ENCODE measurements around the gene METTL9.
"Not testable (repeated sequence)": the region's sequence is repeated elsewhere in the genome, so short reads cannot be mapped to it uniquely, and the experiment has no call there.

METTL9 gene

GRCh38 chr16:21653571-21653970, 54.2 kb downstream of the METTL9 start:
- Mint-ChIP-seq H3K4me3 (no peak overlapping the region), H3K27ac (peak overlapping the region; percentile 51 to 79), H3K36me3 (ENCODE audit: insufficient read depth) (peaks cover 23% of the 10 kb centered on the region), H3K4me1 (ENCODE audit: low read depth in 2 of 2) (peaks cover 10 to 27% of the 10 kb centered on the region in 2 donors), H3K27me3 (no peaks in the 10 kb centered on the region), H3K9me3 (no peaks in the 10 kb centered on the region)
- ATAC-seq (replicated peaks) = no peak
- DNase-seq = no peak

- ATAC-seq (replicated peaks) = no peak
- H3K27ac Mint-ChIP-seq = peak overlapping the region; percentile 60 to 65
- no peaks in the 10 kb centered on the region for H3K27me3 Mint-ChIP-seq
- no peak overlapping the region for H3K4me3 Mint-ChIP-seq
- H3K36me3 Mint-ChIP-seq (ENCODE audit: insufficient read depth) = peaks cover 23% of the 10 kb centered on the region
- DNase-seq = no peak
- peaks cover 4 to 22% of the 10 kb centered on the region in 2 donors for H3K4me1 Mint-ChIP-seq (ENCODE audit: low read depth in 2 of 2)
- no peaks in the 10 kb centered on the region for H3K9me3 Mint-ChIP-seq
These were observed 55.1 kb downstream of the METTL9 start for GRCh38 chr16:21654466-21654865.

GRCh38 chr16:21654881-21655280, 55.5 kb downstream of the METTL9 start:
- H3K36me3 Mint-ChIP-seq (ENCODE audit: insufficient read depth) = peaks cover 23% of the 10 kb centered on the region
- H3K27ac Mint-ChIP-seq = peak overlapping the region in 1 of 2 donors; percentile 60
- no peak for ATAC-seq (replicated peaks)
- no peaks in the 10 kb centered on the region for H3K9me3 Mint-ChIP-seq
- no peak for DNase-seq
- H3K4me1 Mint-ChIP-seq (ENCODE audit: low read depth in 2 of 2) = peaks cover 4 to 22% of the 10 kb centered on the region in 2 donors
- H3K27me3 Mint-ChIP-seq = no peaks in the 10 kb centered on the region
- H3K4me3 Mint-ChIP-seq = no peak overlapping the region

- Mint-ChIP-seq H3K4me1 (ENCODE audit: low read depth in 2 of 2) (peaks cover 6 to 32% of the 10 kb centered on the region in 2 donors), H3K9me3 (no peaks in the 10 kb centered on the region), H3K36me3 (ENCODE audit: insufficient read depth) (peaks cover 33% of the 10 kb centered on the region), H3K27ac (peak overlapping the region in 1 of 2 donors; percentile 61), H3K4me3 (peak overlapping the region in 1 of 2 donors; percentile 32), H3K27me3 (no peaks in the 10 kb centered on the region)
- ATAC-seq (replicated peaks) (peak; percentile 53), DNase-seq (peak; percentile 40 to 47 (median 46))
These were observed 57.7 kb downstream of the METTL9 start for GRCh38 chr16:21656795-21657768.

GRCh38 chr16:21659124-21659523, 59.7 kb downstream of the METTL9 start:
- peaks cover 29% of the 10 kb centered on the region for H3K36me3 Mint-ChIP-seq (ENCODE audit: insufficient read depth)
- H3K9me3 Mint-ChIP-seq = no peaks in the 10 kb centered on the region
- peaks cover 9 to 32% of the 10 kb centered on the region in 2 donors for H3K4me1 Mint-ChIP-seq (ENCODE audit: low read depth in 2 of 2)
- H3K4me3 Mint-ChIP-seq = no peak overlapping the region
- ATAC-seq (replicated peaks) (no peak), DNase-seq (no peak)
- no peaks in the 10 kb centered on the region for H3K27me3 Mint-ChIP-seq
- no peak overlapping the region for H3K27ac Mint-ChIP-seq

- H3K4me3 Mint-ChIP-seq = peak within 1 kb of the TSS; percentile 69 to 71
These were observed 64.7 kb downstream of the METTL9 start, which contains the start of gene OTOA for GRCh38 chr16:21663889-21664647. Gene OTOA (plus strand): TSS chr16:21663968. CDS start chr16:21678515, 14,547 bp downstream.

GRCh38 chr16:21664801-21665492, 65.6 kb downstream of the METTL9 start:
- no peaks in the 10 kb centered on the region for H3K9me3 Mint-ChIP-seq
- DNase-seq = no peak
- no peak for ATAC-seq (replicated peaks)
- H3K27ac Mint-ChIP-seq = no peak overlapping the region
- peaks cover 5 to 10% of the 10 kb centered on the region in 2 donors for H3K4me1 Mint-ChIP-seq (ENCODE audit: low read depth in 2 of 2)
- H3K27me3 Mint-ChIP-seq = peaks cover 0 to 24% of the 10 kb centered on the region in 2 donors
- H3K4me3 Mint-ChIP-seq = no peak overlapping the region
- peaks cover 12% of the 10 kb centered on the region for H3K36me3 Mint-ChIP-seq (ENCODE audit: insufficient read depth)

More at GRCh38 chr16:21663889-21664647, 64.7 kb downstream of the METTL9 start, which contains the start of gene OTOA:
- H3K36me3 Mint-ChIP-seq (ENCODE audit: insufficient read depth) = peaks cover 12% of the 10 kb centered on the region
- H3K27ac Mint-ChIP-seq = no peak within 1 kb of the TSS
- peaks cover 0 to 22% of the 10 kb centered on the region in 2 donors for H3K27me3 Mint-ChIP-seq
- peak in 1 of 3 experiments; percentile 10 for DNase-seq
- ATAC-seq (replicated peaks) = peak; percentile 82
- H3K9me3 Mint-ChIP-seq = no peaks in the 10 kb centered on the region
- H3K4me1 Mint-ChIP-seq (ENCODE audit: low read depth in 2 of 2) = peaks cover 5 to 10% of the 10 kb centered on the region in 2 donors

- H3K9me3 Mint-ChIP-seq = no peaks in the 10 kb centered on the region
- H3K27ac Mint-ChIP-seq = no peak overlapping the region
- peaks cover 8 to 34% of the 10 kb centered on the region in 2 donors for H3K27me3 Mint-ChIP-seq
- peaks cover 0 to 3% of the 10 kb centered on the region in 2 donors for H3K4me1 Mint-ChIP-seq (ENCODE audit: low read depth in 2 of 2)
- no peak overlapping the region for H3K4me3 Mint-ChIP-seq
- DNase-seq (no peak), ATAC-seq (replicated peaks) (no peak)
- H3K36me3 Mint-ChIP-seq (ENCODE audit: insufficient read depth) = peaks cover 2% of the 10 kb centered on the region
These were observed 67.4 kb downstream of the METTL9 start for GRCh38 chr16:21666772-21667171.

- H3K27ac Mint-ChIP-seq = no peak overlapping the region
These were observed 68.2 kb downstream of the METTL9 start for GRCh38 chr16:21667575-21667974.

GRCh38 chr16:21673469-21673868, 74.1 kb downstream of the METTL9 start:
- H3K36me3 Mint-ChIP-seq (ENCODE audit: insufficient read depth) = no peaks in the 10 kb centered on the region
- H3K27ac Mint-ChIP-seq = no peak overlapping the region
- DNase-seq = no peak
- H3K27me3 Mint-ChIP-seq = peaks cover 8 to 16% of the 10 kb centered on the region in 2 donors
- no peaks in the 10 kb centered on the region for H3K4me1 Mint-ChIP-seq (ENCODE audit: low read depth in 2 of 2)
- ATAC-seq (replicated peaks) = no peak
- H3K9me3 Mint-ChIP-seq = no peaks in the 10 kb centered on the region
- no peak overlapping the region for H3K4me3 Mint-ChIP-seq

More at GRCh38 chr16:21667575-21667974, 68.2 kb downstream of the METTL9 start:
- H3K36me3 Mint-ChIP-seq (ENCODE audit: insufficient read depth) = peaks cover 2% of the 10 kb centered on the region
- peaks cover 0 to 2% of the 10 kb centered on the region in 2 donors for H3K4me1 Mint-ChIP-seq (ENCODE audit: low read depth in 2 of 2)
- DNase-seq (no peak), ATAC-seq (replicated peaks) (no peak)
- H3K4me3 Mint-ChIP-seq = no peak overlapping the region
- H3K9me3 Mint-ChIP-seq = no peaks in the 10 kb centered on the region
- peaks cover 8 to 34% of the 10 kb centered on the region in 2 donors for H3K27me3 Mint-ChIP-seq

- peaks cover 8 to 19% of the 10 kb centered on the region in 2 donors for H3K27me3 Mint-ChIP-seq
- not testable (repeated sequence) for H3K9me3 Mint-ChIP-seq; DNase-seq; H3K4me1 Mint-ChIP-seq (ENCODE audit: low read depth in 2 of 2); H3K36me3 Mint-ChIP-seq (ENCODE audit: insufficient read depth); ATAC-seq (replicated peaks); H3K27ac Mint-ChIP-seq; H3K4me3 Mint-ChIP-seq
These were observed 75.1 kb downstream of the METTL9 start for GRCh38 chr16:21674456-21674855.

- not testable (repeated sequence) for ATAC-seq (replicated peaks); H3K4me1 Mint-ChIP-seq (ENCODE audit: low read depth in 2 of 2); H3K36me3 Mint-ChIP-seq (ENCODE audit: insufficient read depth); H3K27ac Mint-ChIP-seq; H3K9me3 Mint-ChIP-seq; H3K4me3 Mint-ChIP-seq; DNase-seq
- H3K27me3 Mint-ChIP-seq = peaks cover 0 to 26% of the 10 kb centered on the region in 2 donors
These were observed 81.3 kb downstream of the METTL9 start for GRCh38 chr16:21680714-21681113.

GRCh38 chr16:21683184-21683583, 83.8 kb downstream of the METTL9 start:
- H3K4me1 Mint-ChIP-seq (ENCODE audit: low read depth in 2 of 2) = no peaks in the 10 kb centered on the region
- H3K9me3 Mint-ChIP-seq = no peaks in the 10 kb centered on the region
- peaks cover 0 to 33% of the 10 kb centered on the region in 2 donors for H3K27me3 Mint-ChIP-seq
- no peak overlapping the region for H3K27ac Mint-ChIP-seq
- DNase-seq = no peak
- H3K36me3 Mint-ChIP-seq (ENCODE audit: insufficient read depth) = no peaks in the 10 kb centered on the region
- no peak for ATAC-seq (replicated peaks)
- H3K4me3 Mint-ChIP-seq = no peak overlapping the region

Data from effector memory CD8-positive, alpha-beta T cell (primary cell).